ENCODE results near the gene CPSF3. TPM values are rescaled to one million over a fixed set of nuclear protein-coding genes. Genes with fewer than 3 reads are reported as not detected.

The CPSF3 gene
- total and polyA plus RNA-seq, 7 experiments from 2014 or later, result 18.0 to 47.8 (median 22.2) TPM

- Mint-ChIP-seq H3K27me3 (peaks cover 0 to 2% (median 0%) of the 10 kb centered on the region in 5 donors), H3K4me1 (peaks cover 0 to 2% (median 0%) of the 10 kb centered on the region in 7 donors), H3K4me3 (no peak overlapping the region), H3K27ac (no peak overlapping the region), H3K36me3 (no peaks in the 10 kb centered on the region), H3K9me3 (peaks cover 0 to 4% (median 0%) of the 10 kb centered on the region in 11 donors)
- DNase-seq (no peak), ATAC-seq (no peak)
- intact Hi-C loops (cut with micrococcal nuclease), result no loop called here
- H3K27me3 ChIP-seq (ENCODE audit: control insufficient read depth in 2 of 2, insufficient read depth in 2 of 2, low read length in 2 of 2), result no peaks in the 10 kb centered on the region
- no peak overlapping the region for H3K27ac ChIP-seq (ENCODE audit: low read depth, low read length)
- CTCF ChIA-PET, result no interaction called here
- H3K36me3 ChIP-seq (ENCODE audit: control insufficient read depth in 2 of 3, insufficient read depth in 3 of 3, low read length in 3 of 3), result no peaks in the 10 kb centered on the region
- no peak overlapping the region for H3K4me3 ChIP-seq (ENCODE audit: low read length)
- H3K4me1 ChIP-seq (ENCODE audit: control insufficient read depth in 2 of 2, insufficient read depth in 2 of 2, low read length in 2 of 2), result no peaks in the 10 kb centered on the region
- POLR2A ChIA-PET, result no interaction called here
- H3K9me3 ChIP-seq (ENCODE audit: control insufficient read depth in 2 of 3, low read length in 3 of 3), result no peaks in the 10 kb centered on the region
Observed at GRCh38 chr2:9388950-9389911, 34.2 kb upstream of the CPSF3 start.

- Mint-ChIP-seq H3K4me3 (no peak overlapping the region), H3K36me3 (no peaks in the 10 kb centered on the region), H3K27me3 (peaks cover 0 to 2% (median 0%) of the 10 kb centered on the region in 5 donors), H3K9me3 (peaks cover 0 to 4% (median 0%) of the 10 kb centered on the region in 11 donors), H3K4me1 (peaks cover 0 to 2% (median 0%) of the 10 kb centered on the region in 7 donors), H3K27ac (no peak overlapping the region)
- ChIA-PET CTCF (no interaction called here), POLR2A (no interaction called here)
- no peaks in the 10 kb centered on the region for H3K36me3 ChIP-seq (ENCODE audit: control insufficient read depth in 2 of 3, insufficient read depth in 3 of 3, low read length in 3 of 3)
- no peak overlapping the region for H3K4me3 ChIP-seq (ENCODE audit: low read length)
- intact Hi-C loops (cut with micrococcal nuclease), result no loop called here
- H3K9me3 ChIP-seq (ENCODE audit: control insufficient read depth in 2 of 3, low read length in 3 of 3), result no peaks in the 10 kb centered on the region
- no peaks in the 10 kb centered on the region for H3K4me1 ChIP-seq (ENCODE audit: control insufficient read depth in 2 of 2, insufficient read depth in 2 of 2, low read length in 2 of 2)
- no peak overlapping the region for H3K27ac ChIP-seq (ENCODE audit: low read depth, low read length)
- no peaks in the 10 kb centered on the region for H3K27me3 ChIP-seq (ENCODE audit: control insufficient read depth in 2 of 2, insufficient read depth in 2 of 2, low read length in 2 of 2)
- ATAC-seq (no peak), DNase-seq (no peak)
Observed at GRCh38 chr2:9390151-9390850, 33.2 kb upstream of the CPSF3 start.

GRCh38 chr2:9390991-9391390, 32.5 kb upstream of the CPSF3 start:
- intact Hi-C loops (cut with micrococcal nuclease), result no loop called here
- Histone ChIP-seq H3K36me3 (ENCODE audit: control insufficient read depth in 2 of 3, insufficient read depth in 3 of 3, low read length in 3 of 3) (no peaks in the 10 kb centered on the region), H3K4me3 (ENCODE audit: low read length) (no peak overlapping the region), H3K9me3 (ENCODE audit: control insufficient read depth in 2 of 3, low read length in 3 of 3) (no peaks in the 10 kb centered on the region), H3K27me3 (ENCODE audit: control insufficient read depth in 2 of 2, insufficient read depth in 2 of 2, low read length in 2 of 2) (no peaks in the 10 kb centered on the region), H3K4me1 (ENCODE audit: control insufficient read depth in 2 of 2, insufficient read depth in 2 of 2, low read length in 2 of 2) (no peaks in the 10 kb centered on the region), H3K27ac (ENCODE audit: low read depth, low read length) (no peak overlapping the region)
- Mint-ChIP-seq H3K9me3 (peaks cover 0 to 4% (median 0%) of the 10 kb centered on the region in 11 donors), H3K27me3 (peaks cover 0 to 2% (median 0%) of the 10 kb centered on the region in 5 donors), H3K4me3 (no peak overlapping the region), H3K4me1 (peaks cover 0 to 2% (median 0%) of the 10 kb centered on the region in 7 donors), H3K27ac (no peak overlapping the region), H3K36me3 (no peaks in the 10 kb centered on the region)
- CTCF ChIA-PET, result no interaction called here
- DNase-seq (no peak), ATAC-seq (no peak)
- POLR2A ChIA-PET, result no interaction called here

GRCh38 chr2:9391961-9392720, 31.3 kb upstream of the CPSF3 start:
- no peaks in the 10 kb centered on the region for H3K9me3 ChIP-seq (ENCODE audit: control insufficient read depth in 2 of 3, low read length in 3 of 3)
- no peaks in the 10 kb centered on the region for H3K36me3 ChIP-seq (ENCODE audit: control insufficient read depth in 2 of 3, insufficient read depth in 3 of 3, low read length in 3 of 3)
- CTCF ChIA-PET, result no interaction called here
- POLR2A ChIA-PET, result no interaction called here
- Mint-ChIP-seq H3K4me3 (no peak overlapping the region), H3K9me3 (peaks cover 0 to 4% (median 0%) of the 10 kb centered on the region in 11 donors), H3K36me3 (no peaks in the 10 kb centered on the region), H3K27me3 (peaks cover 0 to 2% (median 0%) of the 10 kb centered on the region in 5 donors), H3K27ac (no peak overlapping the region), H3K4me1 (peaks cover 0 to 2% (median 0%) of the 10 kb centered on the region in 7 donors)
- no peak overlapping the region for H3K27ac ChIP-seq (ENCODE audit: low read depth, low read length)
- H3K27me3 ChIP-seq (ENCODE audit: control insufficient read depth in 2 of 2, insufficient read depth in 2 of 2, low read length in 2 of 2), result no peaks in the 10 kb centered on the region
- intact Hi-C loops (cut with micrococcal nuclease), result no loop called here
- no peaks in the 10 kb centered on the region for H3K4me1 ChIP-seq (ENCODE audit: control insufficient read depth in 2 of 2, insufficient read depth in 2 of 2, low read length in 2 of 2)
- no peak for DNase-seq
- no peak overlapping the region for H3K4me3 ChIP-seq (ENCODE audit: low read length)
- no peak for ATAC-seq

GRCh38 chr2:9392898-9393765, 30.3 kb upstream of the CPSF3 start:
- Histone ChIP-seq H3K4me1 (ENCODE audit: control insufficient read depth in 2 of 2, insufficient read depth in 2 of 2, low read length in 2 of 2) (no peaks in the 10 kb centered on the region), H3K36me3 (ENCODE audit: control insufficient read depth in 2 of 3, insufficient read depth in 3 of 3, low read length in 3 of 3) (no peaks in the 10 kb centered on the region), H3K27ac (ENCODE audit: low read depth, low read length) (no peak overlapping the region), H3K4me3 (ENCODE audit: low read length) (no peak overlapping the region), H3K9me3 (ENCODE audit: control insufficient read depth in 2 of 3, low read length in 3 of 3) (no peaks in the 10 kb centered on the region), H3K27me3 (ENCODE audit: control insufficient read depth in 2 of 2, insufficient read depth in 2 of 2, low read length in 2 of 2) (no peaks in the 10 kb centered on the region)
- intact Hi-C loops (cut with micrococcal nuclease), result no loop called here
- CTCF ChIA-PET, result no interaction called here
- H3K27me3 Mint-ChIP-seq, result peaks cover 0 to 2% (median 0%) of the 10 kb centered on the region in 5 donors
- H3K27ac Mint-ChIP-seq, result no peak overlapping the region
- peaks cover 0 to 2% (median 0%) of the 10 kb centered on the region in 7 donors for H3K4me1 Mint-ChIP-seq
- no peaks in the 10 kb centered on the region for H3K9me3 Mint-ChIP-seq
- DNase-seq, result no peak
- H3K4me3 Mint-ChIP-seq, result no peak overlapping the region
- ATAC-seq, result no peak
- POLR2A ChIA-PET, result no interaction called here
- H3K36me3 Mint-ChIP-seq, result no peaks in the 10 kb centered on the region

GRCh38 chr2:9394816-9395215, 28.6 kb upstream of the CPSF3 start:
- Histone ChIP-seq H3K4me1 (ENCODE audit: control insufficient read depth in 2 of 2, insufficient read depth in 2 of 2, low read length in 2 of 2) (no peaks in the 10 kb centered on the region), H3K36me3 (ENCODE audit: control insufficient read depth in 2 of 3, insufficient read depth in 3 of 3, low read length in 3 of 3) (no peaks in the 10 kb centered on the region), H3K4me3 (ENCODE audit: low read length) (no peak overlapping the region), H3K27me3 (ENCODE audit: control insufficient read depth in 2 of 2, insufficient read depth in 2 of 2, low read length in 2 of 2) (no peaks in the 10 kb centered on the region), H3K9me3 (ENCODE audit: control insufficient read depth in 2 of 3, low read length in 3 of 3) (no peaks in the 10 kb centered on the region), H3K27ac (ENCODE audit: low read depth, low read length) (no peak overlapping the region)
- ATAC-seq, result no peak
- H3K9me3 Mint-ChIP-seq, result no peaks in the 10 kb centered on the region
- DNase-seq, result no peak
- H3K4me1 Mint-ChIP-seq, result peaks cover 0 to 2% (median 0%) of the 10 kb centered on the region in 7 donors
- H3K36me3 Mint-ChIP-seq, result no peaks in the 10 kb centered on the region
- H3K27me3 Mint-ChIP-seq, result peaks cover 0 to 2% (median 0%) of the 10 kb centered on the region in 5 donors
- H3K27ac Mint-ChIP-seq, result no peak overlapping the region
- intact Hi-C loops (cut with micrococcal nuclease), result no loop called here
- H3K4me3 Mint-ChIP-seq, result no peak overlapping the region
- ChIA-PET POLR2A (no interaction called here), CTCF (no interaction called here)
